GM18505 (cell line): ENCODE results near the gene CAB39L.

ENCODE experiments used
- ATAC-seq: cut with Tn5 transposase; IDR thresholded peaks from one replicate; pipeline ENCODE4 v1.9.1; 2021; ENCODE audit not compliant: unreplicated experiment
- POLR2A ChIP-seq: IDR thresholded peaks from 4 replicates; pipeline ENCODE4 v1.6.1; 2011; ENCODE audit warnings: borderline replicate concordance; ENCODE audit not compliant: insufficient read depth, insufficient read length; ENCODE audit errors: extremely low read depth

CAB39L gene

GRCh38 chr13:49403996-49404702, 39.7 kb downstream of the CAB39L start:
- TF ChIP-seq POLR2A, result no peak
- no peak for ATAC-seq

DNA sequence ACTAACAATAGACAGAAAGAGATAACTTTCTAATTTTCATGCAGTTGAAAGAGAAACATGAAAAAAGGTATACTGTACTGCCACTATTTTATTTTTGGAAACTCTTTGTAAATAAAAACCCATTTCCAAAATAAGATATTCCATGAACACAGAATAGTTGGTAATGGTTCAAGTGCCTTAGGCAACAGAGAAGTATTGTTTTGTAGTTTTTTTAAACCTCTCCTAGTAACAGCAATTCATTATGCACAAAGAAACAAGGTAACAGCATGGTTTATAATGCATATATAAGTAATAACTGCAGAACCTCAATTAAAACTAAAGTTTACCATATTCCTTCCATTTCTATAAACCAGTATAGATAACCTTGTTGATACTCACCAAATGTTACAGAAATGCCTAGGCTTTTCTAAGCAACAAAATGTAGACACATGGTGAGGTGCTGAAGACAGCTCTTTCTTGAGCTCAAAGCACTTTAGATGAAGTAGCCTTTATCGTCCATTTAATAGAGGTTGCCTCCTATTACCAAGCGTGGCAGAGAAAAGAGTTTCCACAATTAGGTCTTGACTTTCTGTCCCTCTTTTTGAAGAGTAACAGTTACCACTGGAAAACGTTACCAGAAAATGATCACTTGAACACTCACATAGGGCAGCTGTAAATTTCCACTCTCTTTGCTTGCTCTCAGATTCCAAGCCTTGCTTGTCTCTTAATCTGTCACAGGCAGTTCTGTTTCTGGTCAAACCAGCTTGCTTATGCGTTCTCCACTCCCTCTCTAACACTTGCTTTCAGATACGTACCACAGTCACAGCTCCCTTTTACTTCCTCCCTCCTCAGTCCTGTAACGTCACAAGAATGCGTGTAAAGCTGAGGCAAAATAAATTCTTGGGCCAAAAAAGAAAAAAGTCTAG, 42.9 kb downstream of the CAB39L start:
- no peak for TF ChIP-seq POLR2A
- no peak for ATAC-seq

- TF ChIP-seq POLR2A, result no peak
- ATAC-seq, result no peak
Measured at GRCh38 chr13:49399801-49400472, 43.9 kb downstream of the CAB39L start.

- ATAC-seq, result no peak
- no peak for TF ChIP-seq POLR2A
Measured at GRCh38 chr13:49395878-49396380, 47.9 kb downstream of the CAB39L start.

DNA sequence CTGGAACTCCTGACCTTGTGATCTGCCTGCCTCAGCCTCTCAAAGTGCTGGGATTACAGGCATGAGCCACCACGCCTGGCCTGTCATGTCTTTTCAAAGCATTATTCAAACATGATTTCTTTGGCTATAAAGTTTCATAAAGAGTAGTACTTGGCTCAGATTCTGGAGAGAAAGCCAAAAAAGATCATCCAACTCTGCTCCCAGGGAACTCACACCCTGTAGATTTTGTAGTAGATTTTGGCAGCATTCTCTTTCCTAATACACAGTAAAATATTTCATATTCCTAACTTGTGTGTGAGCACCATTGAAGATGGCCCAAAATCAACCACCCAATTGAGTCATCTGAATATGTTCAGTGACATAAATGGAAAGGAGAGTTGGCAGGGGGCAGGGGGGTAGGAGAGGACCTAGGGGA, 48.4 kb downstream of the CAB39L start:
- TF ChIP-seq POLR2A, result no peak
- no peak for ATAC-seq

DNA sequence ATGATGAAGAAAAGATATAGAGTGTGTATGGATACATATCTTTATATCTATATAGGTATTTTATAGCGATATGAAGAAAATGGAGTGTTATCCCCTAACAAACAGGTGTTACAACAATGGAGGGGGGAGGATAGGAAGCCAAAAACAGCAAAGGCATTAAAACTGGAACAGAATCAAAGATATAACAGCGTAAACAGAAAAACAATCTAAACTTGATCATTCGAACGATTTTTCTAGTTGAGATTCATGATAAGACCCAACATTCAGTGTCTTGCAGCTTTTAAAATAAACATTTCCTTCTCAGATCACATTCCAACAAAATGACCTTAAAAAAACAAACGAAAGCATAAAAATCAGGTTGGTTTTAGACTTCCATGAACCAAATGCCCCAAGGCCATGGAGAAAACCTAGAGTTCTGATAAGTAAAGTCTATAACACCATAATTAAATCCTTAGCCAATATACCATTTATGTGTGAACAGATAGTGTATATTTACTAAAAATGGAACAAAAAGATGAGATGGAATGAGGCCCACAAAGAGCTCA, 55.7 kb downstream of the CAB39L start:
- no peak for TF ChIP-seq POLR2A
- ATAC-seq, result no peak

- no peak for TF ChIP-seq POLR2A
- ATAC-seq, result no peak
Measured at GRCh38 chr13:49386664-49387063, 57.2 kb downstream of the CAB39L start.

DNA sequence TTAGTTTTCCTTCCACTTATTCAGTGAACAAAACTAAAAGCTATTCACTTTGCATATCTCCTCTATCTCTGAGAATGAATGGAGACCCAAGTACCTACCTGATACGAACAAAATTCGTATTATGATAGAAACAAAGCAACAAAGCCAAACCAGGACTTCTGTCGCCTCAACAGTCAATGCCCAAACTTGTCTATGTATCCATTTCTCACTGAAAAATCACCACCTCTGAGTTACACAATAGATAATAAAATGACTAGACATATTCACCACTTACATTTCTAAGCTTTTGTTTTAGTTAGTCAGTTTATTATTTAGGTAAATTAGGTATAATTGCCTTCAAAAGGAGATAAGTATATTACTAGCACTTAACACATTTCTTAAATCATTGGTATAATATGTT, 67.7 kb downstream of the CAB39L start:
- no peak for TF ChIP-seq POLR2A
- no peak for ATAC-seq

DNA sequence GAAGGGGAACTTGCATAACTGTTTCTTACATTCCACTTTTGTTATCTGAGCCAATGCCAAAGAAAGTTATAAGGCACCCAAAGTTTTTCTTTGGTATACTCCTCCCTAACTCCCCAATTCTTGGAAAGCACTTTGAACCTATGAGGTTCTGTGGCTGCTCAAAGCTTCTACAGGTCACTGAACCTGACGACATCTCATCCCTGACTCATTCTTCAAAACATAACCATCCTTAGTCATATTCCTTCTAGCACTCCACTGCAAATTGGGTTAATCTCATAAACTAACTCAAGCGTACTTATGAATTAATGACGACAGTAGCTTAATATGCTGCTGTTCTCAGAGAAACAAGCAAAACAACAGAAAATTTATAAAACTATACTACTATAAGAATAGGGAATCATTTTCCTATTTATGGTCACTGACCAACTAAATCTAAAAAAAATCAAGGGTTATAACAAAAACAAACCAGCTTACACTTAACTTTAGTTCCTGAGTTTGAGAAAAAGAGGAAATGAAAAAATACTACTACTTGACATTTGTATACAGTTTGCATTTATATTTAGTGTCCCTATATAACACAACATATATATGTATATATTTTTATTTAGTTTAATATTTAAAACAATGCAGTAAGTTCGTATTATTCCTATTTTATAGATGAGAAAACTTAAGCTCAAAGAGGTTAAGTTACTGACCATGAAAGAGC, 69.1 kb downstream of the CAB39L start:
- TF ChIP-seq POLR2A, result no peak
- ATAC-seq, result no peak

DNA sequence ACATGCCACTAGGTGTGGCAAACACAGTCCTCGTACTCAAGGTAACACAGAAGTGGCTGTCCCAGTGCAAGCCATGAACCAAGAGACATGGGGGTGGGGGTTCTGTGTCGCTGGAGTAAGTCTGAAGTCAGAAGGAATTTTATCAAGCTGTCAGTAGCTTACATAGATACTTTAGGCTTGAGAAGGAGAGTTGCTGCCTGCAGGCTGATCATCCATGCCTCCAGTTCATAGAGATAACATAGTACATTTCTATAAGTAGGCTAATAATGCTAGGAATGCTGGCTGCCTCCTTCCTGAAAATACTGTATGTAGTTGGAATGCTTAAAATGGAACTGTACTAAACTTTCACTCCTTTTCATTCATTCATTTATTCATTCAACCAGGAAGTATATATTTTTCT, 70.1 kb downstream of the CAB39L start:
- no peak for TF ChIP-seq POLR2A
- no peak for ATAC-seq

GRCh38 chr13:49371943-49372613, 71.8 kb downstream of the CAB39L start:
- no peak for ATAC-seq
- TF ChIP-seq POLR2A, result no peak

DNA sequence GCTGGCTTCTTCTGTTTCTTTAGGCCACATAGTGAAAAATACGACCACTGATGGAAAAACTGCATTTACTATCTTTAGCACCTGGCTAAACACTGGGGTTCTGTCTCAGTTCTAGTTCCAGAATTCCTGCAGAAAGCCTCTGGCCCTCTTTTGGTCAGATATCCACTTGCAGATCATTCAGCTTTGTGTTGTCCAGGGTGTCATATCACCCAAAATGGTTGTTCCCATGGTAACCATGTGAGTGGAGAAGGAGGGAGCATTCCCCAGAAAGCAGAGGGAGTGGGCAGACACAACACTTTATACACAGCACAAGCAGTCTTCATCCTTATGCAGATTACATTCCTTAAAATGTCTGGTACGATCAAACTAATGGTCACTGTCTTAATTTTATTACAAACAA, 73.5 kb downstream of the CAB39L start:
- TF ChIP-seq POLR2A, result no peak
- ATAC-seq, result no peak
